Measurements from ENCODE around the gene IRAG1. TPM values are rescaled to one million over a fixed set of nuclear protein-coding genes. Genes with fewer than 3 reads are reported as not detected.

IRAG1 gene
- total RNA-seq, 1 experiment from 2014 or later, result 0.21 TPM

DNA sequence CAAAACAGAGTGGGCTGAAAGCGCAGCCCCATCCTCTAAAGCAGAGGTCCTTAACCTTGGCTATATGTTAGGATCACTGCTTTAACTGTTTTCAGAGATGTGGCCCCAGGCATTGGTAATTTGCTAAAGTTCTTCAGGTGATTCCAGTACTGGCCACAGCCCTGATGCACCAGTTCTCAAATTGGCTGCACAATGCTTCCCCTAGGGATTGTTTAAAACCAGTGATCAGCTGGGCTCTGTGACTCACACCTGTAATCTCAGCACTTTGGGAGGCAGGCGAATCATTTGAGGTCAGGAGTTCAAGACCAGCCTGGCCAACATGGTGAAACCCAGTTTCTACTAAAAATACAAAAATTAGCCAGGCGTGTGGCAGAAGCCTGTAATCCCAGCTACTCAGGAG lies 8.4 kb upstream of the IRAG1 start:
- ATAC-seq, result peak; percentile 59; the same call in 1 of the 2 replicates
- no TSS peak for BruUV-seq (replicated peaks)
- CTCF ChIA-PET, result no interaction called here
- Histone ChIP-seq H3K27ac (ENCODE audit: low read length) (no peak overlapping the region), H3K36me3 (ENCODE audit: control insufficient read depth, insufficient read depth, low read length) (no peaks in the 10 kb centered on the region), H3K4me1 (ENCODE audit: control insufficient read depth, insufficient read depth, low read length) (no peaks in the 10 kb centered on the region), H3K27me3 (ENCODE audit: control insufficient read depth, insufficient read depth, low read length) (no peaks in the 10 kb centered on the region), H3K9me3 (ENCODE audit: control insufficient read depth, insufficient read depth, low read depth, low read length) (no peaks in the 10 kb centered on the region; the same call in 1 of the 2 replicates), H3K4me3 (ENCODE audit: low read depth in 2 of 2, low read length in 2 of 2) (no peak overlapping the region)
- in situ Hi-C loops (cut with HindIII; ENCODE audit: low pct_unique_long_range_greater_than_20kb, low sequenced_read_pairs), result no loop called here
- TF ChIP-seq POLR2AphosphoS5 (IDR thresholded peaks at IDR 0.05; ENCODE audit: low read depth, low read length), result no peak
- TF ChIP-seq, protein P1, sequence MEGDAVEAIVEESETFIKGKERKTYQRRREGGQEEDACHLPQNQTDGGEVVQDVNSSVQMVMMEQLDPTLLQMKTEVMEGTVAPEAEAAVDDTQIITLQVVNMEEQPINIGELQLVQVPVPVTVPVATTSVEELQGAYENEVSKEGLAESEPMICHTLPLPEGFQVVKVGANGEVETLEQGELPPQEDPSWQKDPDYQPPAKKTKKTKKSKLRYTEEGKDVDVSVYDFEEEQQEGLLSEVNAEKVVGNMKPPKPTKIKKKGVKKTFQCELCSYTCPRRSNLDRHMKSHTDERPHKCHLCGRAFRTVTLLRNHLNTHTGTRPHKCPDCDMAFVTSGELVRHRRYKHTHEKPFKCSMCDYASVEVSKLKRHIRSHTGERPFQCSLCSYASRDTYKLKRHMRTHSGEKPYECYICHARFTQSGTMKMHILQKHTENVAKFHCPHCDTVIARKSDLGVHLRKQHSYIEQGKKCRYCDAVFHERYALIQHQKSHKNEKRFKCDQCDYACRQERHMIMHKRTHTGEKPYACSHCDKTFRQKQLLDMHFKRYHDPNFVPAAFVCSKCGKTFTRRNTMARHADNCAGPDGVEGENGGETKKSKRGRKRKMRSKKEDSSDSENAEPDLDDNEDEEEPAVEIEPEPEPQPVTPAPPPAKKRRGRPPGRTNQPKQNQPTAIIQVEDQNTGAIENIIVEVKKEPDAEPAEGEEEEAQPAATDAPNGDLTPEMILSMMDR (IDR thresholded peaks at IDR 0.05), result no peak
- no peak for TF ChIP-seq SIN3A (IDR thresholded peaks at IDR 0.05; ENCODE audit: borderline replicate concordance, insufficient read depth, low read depth, low read length)
- TF ChIP-seq, protein P2, sequence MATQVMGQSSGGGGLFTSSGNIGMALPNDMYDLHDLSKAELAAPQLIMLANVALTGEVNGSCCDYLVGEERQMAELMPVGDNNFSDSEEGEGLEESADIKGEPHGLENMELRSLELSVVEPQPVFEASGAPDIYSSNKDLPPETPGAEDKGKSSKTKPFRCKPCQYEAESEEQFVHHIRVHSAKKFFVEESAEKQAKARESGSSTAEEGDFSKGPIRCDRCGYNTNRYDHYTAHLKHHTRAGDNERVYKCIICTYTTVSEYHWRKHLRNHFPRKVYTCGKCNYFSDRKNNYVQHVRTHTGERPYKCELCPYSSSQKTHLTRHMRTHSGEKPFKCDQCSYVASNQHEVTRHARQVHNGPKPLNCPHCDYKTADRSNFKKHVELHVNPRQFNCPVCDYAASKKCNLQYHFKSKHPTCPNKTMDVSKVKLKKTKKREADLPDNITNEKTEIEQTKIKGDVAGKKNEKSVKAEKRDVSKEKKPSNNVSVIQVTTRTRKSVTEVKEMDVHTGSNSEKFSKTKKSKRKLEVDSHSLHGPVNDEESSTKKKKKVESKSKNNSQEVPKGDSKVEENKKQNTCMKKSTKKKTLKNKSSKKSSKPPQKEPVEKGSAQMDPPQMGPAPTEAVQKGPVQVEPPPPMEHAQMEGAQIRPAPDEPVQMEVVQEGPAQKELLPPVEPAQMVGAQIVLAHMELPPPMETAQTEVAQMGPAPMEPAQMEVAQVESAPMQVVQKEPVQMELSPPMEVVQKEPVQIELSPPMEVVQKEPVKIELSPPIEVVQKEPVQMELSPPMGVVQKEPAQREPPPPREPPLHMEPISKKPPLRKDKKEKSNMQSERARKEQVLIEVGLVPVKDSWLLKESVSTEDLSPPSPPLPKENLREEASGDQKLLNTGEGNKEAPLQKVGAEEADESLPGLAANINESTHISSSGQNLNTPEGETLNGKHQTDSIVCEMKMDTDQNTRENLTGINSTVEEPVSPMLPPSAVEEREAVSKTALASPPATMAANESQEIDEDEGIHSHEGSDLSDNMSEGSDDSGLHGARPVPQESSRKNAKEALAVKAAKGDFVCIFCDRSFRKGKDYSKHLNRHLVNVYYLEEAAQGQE (IDR thresholded peaks at IDR 0.05; ENCODE audit: insufficient read depth in 1 of 2, low read depth in 2 of 2, low read length in 1 of 2), result no peak
- no peak for TF ChIP-seq TCF7L2 (IDR thresholded peaks at IDR 0.05; ENCODE audit: low read depth, low read length)
- POLR2A ChIA-PET, result no interaction called here
- intact Hi-C loops (cut with micrococcal nuclease; ENCODE audit: unreplicated experiment), result no loop called here
- DNase-seq (ENCODE audit: low read depth, low spot score), result no peak

DNA sequence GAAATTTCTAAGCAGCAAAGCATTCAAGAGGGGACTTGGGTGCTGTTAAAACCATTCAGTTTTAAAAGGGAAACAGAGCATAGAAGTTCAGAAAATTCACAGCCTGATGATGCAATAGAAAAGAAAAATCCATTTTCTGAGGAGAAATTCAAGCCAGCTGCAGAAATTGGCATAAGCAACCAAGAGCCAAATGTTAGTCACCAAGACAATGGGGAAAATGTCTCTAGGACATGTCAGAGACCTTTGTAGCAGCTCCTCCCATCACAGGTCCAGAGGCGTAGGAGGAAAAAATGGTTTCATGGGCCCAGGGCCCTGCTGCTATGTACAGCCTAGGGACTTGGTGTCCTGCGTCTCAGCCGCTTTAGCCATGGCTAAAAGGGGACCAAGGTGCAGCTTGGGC lies 5.5 kb upstream of the IRAG1 start:
- H3K9me3 ChIP-seq (ENCODE audit: control insufficient read depth, insufficient read depth, low read depth, low read length), result no peaks in the 10 kb centered on the region; the same call in 1 of the 2 replicates
- DNase-seq (ENCODE audit: low read depth, low spot score) (no peak), ATAC-seq (no peak)
- BruUV-seq (replicated peaks), result no TSS peak
- in situ Hi-C loops (cut with HindIII; ENCODE audit: low pct_unique_long_range_greater_than_20kb, low sequenced_read_pairs) (no loop called here), intact Hi-C loops (cut with micrococcal nuclease; ENCODE audit: unreplicated experiment) (no loop called here)
- CTCF ChIA-PET, result no interaction called here
- no peak overlapping the region for H3K4me3 ChIP-seq (ENCODE audit: low read depth in 2 of 2, low read length in 2 of 2)
- TF ChIP-seq, protein P1 (IDR thresholded peaks at IDR 0.05), result no peak
- TF ChIP-seq POLR2AphosphoS5 (IDR thresholded peaks at IDR 0.05; ENCODE audit: low read depth, low read length), result no peak
- TF ChIP-seq TCF7L2 (IDR thresholded peaks at IDR 0.05; ENCODE audit: low read depth, low read length), result no peak
- TF ChIP-seq, protein P2 (IDR thresholded peaks at IDR 0.05; ENCODE audit: insufficient read depth in 1 of 2, low read depth in 2 of 2, low read length in 1 of 2), result no peak
- no peak for TF ChIP-seq SIN3A (IDR thresholded peaks at IDR 0.05; ENCODE audit: borderline replicate concordance, insufficient read depth, low read depth, low read length)
- H3K4me1 ChIP-seq (ENCODE audit: control insufficient read depth, insufficient read depth, low read length), result no peaks in the 10 kb centered on the region
- POLR2A ChIA-PET, result no interaction called here
- H3K27ac ChIP-seq (ENCODE audit: low read length), result no peak overlapping the region
- H3K36me3 ChIP-seq (ENCODE audit: control insufficient read depth, insufficient read depth, low read length), result no peaks in the 10 kb centered on the region
- no peaks in the 10 kb centered on the region for H3K27me3 ChIP-seq (ENCODE audit: control insufficient read depth, insufficient read depth, low read length)
